Mononuclear cell (primary cell): ENCODE results near the gene MYO7A. TPM values are rescaled to one million over a fixed set of nuclear protein-coding genes. Genes with fewer than 3 reads are reported as not detected.

ENCODE experiments used
- H3K27me3 ChIP-seq: 2 replicates; pipeline ENCODE4 v1.6.0; 2011; ENCODE audit warnings: low read length, control low read depth; ENCODE audit not compliant: insufficient read depth
- H3K4me1 ChIP-seq: 2 replicates; pipeline ENCODE4 v1.5.1; 2011; ENCODE audit warnings: mild to moderate bottlenecking, low read length, control low read depth; ENCODE audit not compliant: insufficient read depth
- H3K4me3 ChIP-seq: 2 replicates; pipeline ENCODE4 v1.5.1; 2011; ENCODE audit warnings: mild to moderate bottlenecking, low read length, moderate library complexity
- H3K9me3 ChIP-seq: 2 replicates; pipeline ENCODE4 v1.5.1; 2011; ENCODE audit warnings: low read depth, mild to moderate bottlenecking, control low read depth, low read length
- total RNA-seq: library from RNA; depleted of rRNA; stranded (reverse); fragments of >200 nt; gene quantifications from one replicate; pipeline ENCODE4 v1.2.3, GENCODE V29; 2012

Gene MYO7A
- 1.5 TPM for total RNA-seq

- no peak within 1 kb of the TSS for H3K4me3 ChIP-seq
- H3K9me3 ChIP-seq: no peaks in the 10 kb centered on the region
- no peaks in the 10 kb centered on the region for H3K27me3 ChIP-seq
- peaks cover 11% of the 10 kb centered on the region for H3K4me1 ChIP-seq
Observed at GRCh38 chr11:77127920-77128691, at the start of gene MYO7A. Gene MYO7A (plus strand): TSS chr11:77128246. CDS start chr11:77130635, 2,389 bp downstream.

- Histone ChIP-seq H3K27me3 (no peaks in the 10 kb centered on the region), H3K4me3 (no peak overlapping the region), H3K4me1 (peaks cover 17% of the 10 kb centered on the region), H3K9me3 (no peaks in the 10 kb centered on the region)
Observed at GRCh38 chr11:77079666-77080065, 48.4 kb upstream of the MYO7A start.

- H3K27me3 ChIP-seq: no peaks in the 10 kb centered on the region
Observed at GRCh38 chr11:77080643-77081210, 47.3 kb upstream of the MYO7A start.

GRCh38 chr11:77081381-77081851, 46.6 kb upstream of the MYO7A start:
- no peaks in the 10 kb centered on the region for H3K27me3 ChIP-seq
- H3K4me1 ChIP-seq: peaks cover 17% of the 10 kb centered on the region
- H3K9me3 ChIP-seq: no peaks in the 10 kb centered on the region
- no peak overlapping the region for H3K4me3 ChIP-seq

More at GRCh38 chr11:77080643-77081210, 47.3 kb upstream of the MYO7A start:
- Histone ChIP-seq H3K4me1 (peaks cover 17% of the 10 kb centered on the region), H3K4me3 (no peak overlapping the region), H3K9me3 (no peaks in the 10 kb centered on the region)

- H3K27me3 ChIP-seq: no peaks in the 10 kb centered on the region
- no peak overlapping the region for H3K4me3 ChIP-seq
- no peaks in the 10 kb centered on the region for H3K9me3 ChIP-seq
- H3K4me1 ChIP-seq: peaks cover 17% of the 10 kb centered on the region
Observed at GRCh38 chr11:77081976-77082836, 45.8 kb upstream of the MYO7A start.

- H3K9me3 ChIP-seq: no peaks in the 10 kb centered on the region
- peaks cover 17% of the 10 kb centered on the region for H3K4me1 ChIP-seq
- no peak overlapping the region for H3K4me3 ChIP-seq
- H3K27me3 ChIP-seq: no peaks in the 10 kb centered on the region
Observed at GRCh38 chr11:77082838-77083565, 45.0 kb upstream of the MYO7A start.

GRCh38 chr11:77083566-77084245, 44.3 kb upstream of the MYO7A start:
- Histone ChIP-seq H3K4me3 (no peak overlapping the region), H3K9me3 (no peaks in the 10 kb centered on the region)

GRCh38 chr11:77084581-77085191, 43.4 kb upstream of the MYO7A start:
- no peak overlapping the region for H3K4me3 ChIP-seq
- no peaks in the 10 kb centered on the region for H3K9me3 ChIP-seq
- no peaks in the 10 kb centered on the region for H3K27me3 ChIP-seq
- peaks cover 17% of the 10 kb centered on the region for H3K4me1 ChIP-seq

More at GRCh38 chr11:77083566-77084245, 44.3 kb upstream of the MYO7A start:
- peaks cover 17% of the 10 kb centered on the region for H3K4me1 ChIP-seq
- H3K27me3 ChIP-seq: no peaks in the 10 kb centered on the region

GRCh38 chr11:77085652-77086051, 42.4 kb upstream of the MYO7A start:
- H3K27me3 ChIP-seq: no peaks in the 10 kb centered on the region
- no peaks in the 10 kb centered on the region for H3K9me3 ChIP-seq
- H3K4me1 ChIP-seq: peaks cover 17% of the 10 kb centered on the region
- H3K4me3 ChIP-seq: no peak overlapping the region

- peaks cover 17% of the 10 kb centered on the region for H3K4me1 ChIP-seq
- no peak overlapping the region for H3K4me3 ChIP-seq
- no peaks in the 10 kb centered on the region for H3K27me3 ChIP-seq
- H3K9me3 ChIP-seq: no peaks in the 10 kb centered on the region
Observed at GRCh38 chr11:77086521-77087472, 41.2 kb upstream of the MYO7A start.

- no peak overlapping the region for H3K4me3 ChIP-seq
- no peaks in the 10 kb centered on the region for H3K9me3 ChIP-seq
Observed at GRCh38 chr11:77087723-77088225, 40.3 kb upstream of the MYO7A start.

GRCh38 chr11:77088236-77089003, 39.6 kb upstream of the MYO7A start:
- Histone ChIP-seq H3K9me3 (no peaks in the 10 kb centered on the region), H3K4me1 (peaks cover under 1% of the 10 kb centered on the region), H3K27me3 (no peaks in the 10 kb centered on the region), H3K4me3 (no peak overlapping the region)

More at GRCh38 chr11:77087723-77088225, 40.3 kb upstream of the MYO7A start:
- Histone ChIP-seq H3K27me3 (no peaks in the 10 kb centered on the region), H3K4me1 (peaks cover 7% of the 10 kb centered on the region)
